Ammon's horn (tissue), 1 donor: Measurements from ENCODE around the gene TMEM134.

Experiments
- DNase-seq: peaks from one replicate; pipeline ENCODE4 v3.0.0-alpha.2; 2016; ENCODE audit warnings: low spot score

TMEM134 gene

GRCh38 chr11:67422891-67423290 is 46.2 kb downstream of the TMEM134 start:
- no peak for DNase-seq

DNA sequence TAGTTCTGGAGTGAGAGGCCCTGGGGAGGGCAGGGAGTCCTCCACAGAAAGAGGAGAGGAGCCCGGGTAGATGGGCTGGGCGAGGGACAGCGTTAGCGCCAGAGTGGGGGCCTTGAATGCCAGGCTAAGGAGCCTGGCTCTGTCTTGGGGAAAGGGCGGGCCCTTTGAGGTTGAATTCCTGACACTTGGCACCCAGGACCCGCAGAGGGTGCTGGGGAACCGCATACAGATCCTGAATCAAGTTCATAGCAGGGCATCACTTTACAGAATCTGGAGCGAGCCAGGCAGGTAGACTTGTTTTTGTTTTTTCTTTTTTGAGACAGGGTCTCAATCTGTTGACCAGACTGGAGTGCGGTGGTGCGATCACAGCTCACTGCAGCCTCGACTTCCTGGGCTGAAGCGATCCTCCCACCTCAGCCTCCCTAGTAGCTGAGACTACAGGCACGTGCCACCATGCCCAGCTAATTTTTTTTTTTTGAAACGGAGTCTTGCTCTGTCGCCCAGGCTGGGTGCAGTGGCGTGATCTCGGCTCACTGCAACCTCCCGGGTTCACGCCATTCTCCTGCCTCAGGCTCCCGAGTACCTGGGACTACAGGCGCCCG is 47.5 kb downstream of the TMEM134 start:
- no peak for DNase-seq

GRCh38 chr11:67420646-67421429 is 48.2 kb downstream of the TMEM134 start:
- peak; percentile 94 for DNase-seq

GRCh38 chr11:67420147-67420645 is 48.9 kb downstream of the TMEM134 start:
- no peak for DNase-seq

GRCh38 chr11:67419325-67420049 is 49.6 kb downstream of the TMEM134 start:
- no peak for DNase-seq

GRCh38 chr11:67418476-67419281 is 50.4 kb downstream of the TMEM134 start:
- no peak for DNase-seq

- no peak for DNase-seq
Measured at GRCh38 chr11:67417425-67417824, 51.6 kb downstream of the TMEM134 start.

- DNase-seq, result peak; percentile 68
Measured at GRCh38 chr11:67416416-67417335, 52.4 kb downstream of the TMEM134 start.

- DNase-seq, result no peak
Measured at GRCh38 chr11:67415501-67416304, 53.3 kb downstream of the TMEM134 start, which contains the start of gene CARNS1. TSS of gene CARNS1 (plus strand) at chr11:67415678. CDS start at chr11:67416200, 522 bp downstream.

- no peak for DNase-seq
Measured at GRCh38 chr11:67413266-67413849, 55.7 kb downstream of the TMEM134 start.

DNA sequence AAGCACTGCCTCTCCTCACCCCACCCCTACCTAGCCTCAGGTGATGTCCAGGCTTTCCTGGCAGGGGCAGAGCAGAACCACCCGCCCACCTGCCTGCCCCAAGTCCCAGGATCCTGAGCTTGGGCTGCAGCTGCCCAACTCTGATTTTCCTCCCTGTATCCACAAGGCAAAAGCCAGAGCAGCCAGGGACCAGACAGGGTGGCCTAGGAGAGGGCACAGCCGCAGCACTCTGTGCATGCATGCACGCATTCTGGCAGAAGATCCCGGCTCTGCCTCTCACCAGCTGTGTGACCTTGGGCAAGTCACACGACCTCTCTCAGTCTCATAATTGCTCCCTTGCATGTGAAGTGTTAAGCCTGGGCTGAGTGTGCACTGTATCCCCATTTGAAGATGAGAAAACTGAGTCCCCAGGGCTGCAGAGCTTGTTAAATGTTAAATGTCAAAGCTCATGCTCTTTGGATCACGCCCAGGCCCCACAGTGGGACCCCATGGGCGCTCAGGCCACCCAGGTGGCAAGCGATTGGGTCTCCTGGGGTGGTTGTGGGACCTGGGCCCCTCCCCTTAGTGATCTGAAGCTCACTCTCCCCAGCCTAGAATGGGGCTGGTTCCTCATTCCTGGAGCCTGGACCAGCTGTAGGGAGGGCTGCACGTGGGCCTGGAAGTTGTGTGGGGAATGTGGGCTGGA is 56.4 kb downstream of the TMEM134 start:
- no peak for DNase-seq

- DNase-seq, result no peak
Measured at GRCh38 chr11:67411785-67412152, 57.3 kb downstream of the TMEM134 start.
